Non-pigmented ciliary epithelial cell (primary cell): ENCODE data around the gene BICDL1.

ENCODE experiments used
- DNase-seq: peaks from one replicate; pipeline ENCODE4 v3.0.0-alpha.2; 2010; ENCODE audit warnings: low read depth

The BICDL1 gene

DNA sequence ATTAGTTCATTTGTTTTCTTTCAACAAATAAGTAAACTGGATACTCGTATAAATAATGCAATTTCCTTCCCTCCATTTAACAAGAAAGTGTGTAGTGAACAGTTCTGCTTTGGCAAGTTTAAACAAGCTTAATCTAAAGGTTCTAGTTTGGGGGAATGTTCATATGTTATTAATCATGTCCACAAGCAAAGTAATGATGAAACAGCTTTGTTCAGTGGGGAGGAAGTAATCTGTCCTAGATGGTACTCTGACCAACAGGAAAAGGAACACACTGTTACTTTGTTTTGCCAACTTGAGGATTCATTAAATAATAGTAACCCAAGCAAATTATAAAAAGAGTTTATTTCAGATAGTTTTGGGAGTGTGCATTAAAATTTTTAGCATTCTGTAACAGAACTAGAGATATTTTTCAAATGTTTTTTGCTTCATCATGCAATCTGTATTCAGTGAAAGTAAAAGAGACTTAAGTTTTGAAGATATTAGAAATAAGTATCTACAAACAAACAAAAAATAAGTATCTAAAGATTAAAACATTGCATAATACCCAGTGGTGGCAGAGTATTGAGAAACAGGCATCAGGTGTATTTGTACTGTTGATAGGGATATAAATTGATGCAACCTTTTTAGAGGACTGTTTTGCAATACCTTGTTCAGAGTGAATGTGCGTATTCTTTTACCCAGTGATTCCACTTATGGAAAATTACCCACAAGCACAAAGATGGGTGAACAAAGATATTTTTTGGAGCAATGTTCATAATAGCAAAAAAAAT lies 66.4 kb downstream of the BICDL1 start:
- no peak for DNase-seq

DNA sequence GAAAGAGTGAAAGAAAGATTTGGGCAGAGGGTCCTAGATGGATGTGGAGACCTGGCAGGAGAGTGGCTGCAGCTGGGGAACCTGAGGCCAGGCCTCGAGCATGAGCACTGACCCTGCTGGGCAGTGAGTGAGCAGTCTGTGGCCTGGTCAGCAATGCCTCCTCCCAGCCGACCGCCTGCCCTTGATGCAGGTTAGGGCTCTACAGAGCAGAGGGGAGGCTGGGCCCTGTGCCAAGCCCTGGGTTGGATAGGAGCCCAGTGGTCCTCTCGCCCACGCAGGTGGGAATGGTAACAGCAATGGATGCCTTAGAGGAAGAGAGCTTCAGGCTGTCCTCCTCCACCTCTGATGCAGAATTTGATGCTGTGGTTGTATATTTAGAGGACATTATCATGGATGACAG lies 67.7 kb downstream of the BICDL1 start:
- no peak for DNase-seq

- no peak for DNase-seq
These were observed 71.2 kb downstream of the BICDL1 start for GRCh38 chr12:120060196-120060595.

GRCh38 chr12:120060717-120061116 lies 71.7 kb downstream of the BICDL1 start:
- no peak for DNase-seq

GRCh38 chr12:120061575-120062214 lies 72.7 kb downstream of the BICDL1 start:
- no peak for DNase-seq

DNA sequence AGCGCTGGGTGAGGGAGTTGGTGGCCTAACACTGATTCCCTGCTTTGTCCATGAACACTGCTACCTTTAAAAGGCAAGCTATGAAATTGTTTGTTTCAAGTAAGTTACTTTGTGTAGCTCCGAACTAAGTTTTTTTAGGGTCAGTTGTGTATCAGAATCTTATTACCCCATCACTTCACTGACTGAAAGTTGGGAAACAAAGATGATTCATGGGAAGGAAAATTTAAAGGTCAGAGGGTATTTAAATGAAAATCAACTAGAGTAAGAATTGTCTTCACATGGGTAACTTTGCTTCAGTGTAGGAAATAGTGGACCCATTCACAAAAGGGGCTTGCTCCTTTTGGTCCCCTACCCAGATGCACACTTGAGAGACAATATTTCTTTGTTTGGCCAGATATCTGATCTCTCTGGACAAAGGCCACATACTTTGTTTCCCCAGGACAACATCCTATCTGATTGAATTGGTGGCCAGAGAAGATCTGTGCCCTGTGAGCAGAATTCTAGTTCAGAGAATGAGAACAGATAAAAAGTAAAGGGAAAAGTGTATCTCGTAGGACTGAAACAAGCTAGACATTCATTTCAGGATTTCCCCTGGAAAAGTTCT lies 74.0 kb downstream of the BICDL1 start:
- DNase-seq: no peak

DNA sequence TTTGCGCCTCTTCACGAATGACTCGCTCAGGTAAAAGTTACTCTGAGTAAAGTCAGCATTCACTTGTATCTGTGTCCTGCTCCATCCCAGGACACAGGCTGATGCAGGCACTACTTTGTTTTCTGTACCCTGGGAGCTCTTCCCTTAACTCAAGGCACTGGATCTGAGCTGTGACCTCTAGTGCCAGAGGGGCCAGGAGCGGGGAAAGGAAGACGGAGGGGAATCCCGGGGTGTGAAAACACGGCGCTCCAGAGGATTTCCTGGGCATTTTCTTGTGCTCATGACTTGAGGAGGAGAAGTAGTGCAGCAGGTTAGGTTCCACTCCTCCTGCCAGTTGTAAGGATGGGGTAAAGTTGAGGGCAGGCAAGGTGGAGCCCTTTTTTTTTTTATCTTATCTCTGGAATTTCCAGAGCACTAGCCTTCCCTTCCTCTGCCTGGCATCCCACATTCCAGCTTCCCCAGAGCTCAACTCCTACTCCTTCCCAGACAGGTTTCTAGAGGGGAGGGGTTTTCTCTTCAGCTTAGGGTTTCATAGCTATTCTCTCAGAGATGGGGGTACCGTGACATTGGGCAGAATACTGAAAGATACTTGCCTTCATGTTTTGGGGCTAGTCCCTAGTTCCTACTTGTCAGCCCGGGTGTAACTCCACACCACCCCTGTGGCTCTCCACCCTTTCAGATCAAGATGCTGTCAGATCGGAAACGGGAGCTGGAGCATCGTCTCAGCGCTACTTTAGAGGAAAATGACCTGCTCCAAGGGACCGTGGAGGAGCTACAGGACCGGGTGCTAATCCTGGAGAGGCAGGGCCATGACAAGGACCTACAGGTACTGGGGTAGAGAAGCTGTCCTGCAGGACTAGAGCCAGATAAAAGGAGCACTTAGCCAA lies 75.3 kb downstream of the BICDL1 start:
- no peak for DNase-seq

GRCh38 chr12:120065472-120065871 lies 76.4 kb downstream of the BICDL1 start:
- DNase-seq: no peak

- DNase-seq: no peak
These were observed 77.3 kb downstream of the BICDL1 start for GRCh38 chr12:120066341-120066740.

DNA sequence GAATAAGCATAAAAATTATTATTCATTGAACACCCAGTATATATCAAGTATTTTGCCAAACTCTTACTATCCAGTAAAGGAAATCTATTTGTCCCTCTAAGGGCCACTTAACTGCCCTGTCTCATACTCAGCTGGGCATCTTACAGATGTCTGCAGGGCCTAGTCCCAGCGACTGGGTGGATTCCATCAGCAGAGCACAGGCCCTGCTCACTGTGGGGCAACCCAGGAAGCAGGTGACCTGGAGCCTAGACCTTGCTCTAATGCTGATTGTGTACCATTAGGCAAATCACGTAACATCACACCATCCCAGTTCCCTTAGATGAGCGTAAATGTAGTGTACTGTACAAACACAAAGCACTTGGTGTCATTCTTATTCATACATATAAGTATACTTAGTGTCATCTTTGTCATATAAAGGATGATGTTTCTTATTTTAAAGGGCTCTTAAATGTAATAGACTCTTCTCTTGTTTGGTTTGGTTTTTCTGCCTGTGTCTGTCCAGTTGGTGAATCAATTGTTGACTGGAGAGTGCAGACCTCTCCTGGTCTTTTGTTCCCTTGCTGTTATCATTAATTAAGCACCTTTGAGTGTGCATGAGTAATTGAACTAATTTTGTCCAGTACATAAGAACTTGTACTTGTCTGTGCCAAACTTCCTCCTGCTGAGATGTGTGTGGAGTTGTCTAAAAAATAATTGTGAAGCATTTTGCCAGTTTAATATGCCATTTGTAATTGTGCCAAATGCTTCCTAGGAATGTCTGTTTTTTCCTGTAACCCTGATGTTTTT lies 78.2 kb downstream of the BICDL1 start:
- DNase-seq: no peak

DNA sequence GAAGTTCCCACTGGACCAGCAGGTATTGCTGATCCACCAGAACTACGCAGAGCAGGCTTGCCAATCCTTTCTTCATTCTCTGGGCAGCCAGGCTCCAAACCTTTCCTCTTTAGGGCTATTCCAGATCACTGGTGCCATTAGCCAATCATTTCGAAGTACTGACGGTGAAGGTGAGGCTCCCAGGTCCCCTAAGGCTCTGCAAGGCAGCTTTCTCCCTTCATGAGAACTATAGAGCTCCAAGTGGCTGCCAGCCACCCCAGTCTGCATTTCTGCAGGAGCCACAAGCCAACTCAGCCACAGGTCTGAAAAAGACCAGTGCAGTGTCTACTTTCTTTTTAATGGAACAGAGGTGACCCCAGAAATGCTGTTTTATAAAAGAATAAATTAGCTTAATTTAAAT lies 78.9 kb downstream of the BICDL1 start:
- no peak for DNase-seq

- DNase-seq: no peak
These were observed 80.2 kb downstream of the BICDL1 start for GRCh38 chr12:120069278-120069677.

DNA sequence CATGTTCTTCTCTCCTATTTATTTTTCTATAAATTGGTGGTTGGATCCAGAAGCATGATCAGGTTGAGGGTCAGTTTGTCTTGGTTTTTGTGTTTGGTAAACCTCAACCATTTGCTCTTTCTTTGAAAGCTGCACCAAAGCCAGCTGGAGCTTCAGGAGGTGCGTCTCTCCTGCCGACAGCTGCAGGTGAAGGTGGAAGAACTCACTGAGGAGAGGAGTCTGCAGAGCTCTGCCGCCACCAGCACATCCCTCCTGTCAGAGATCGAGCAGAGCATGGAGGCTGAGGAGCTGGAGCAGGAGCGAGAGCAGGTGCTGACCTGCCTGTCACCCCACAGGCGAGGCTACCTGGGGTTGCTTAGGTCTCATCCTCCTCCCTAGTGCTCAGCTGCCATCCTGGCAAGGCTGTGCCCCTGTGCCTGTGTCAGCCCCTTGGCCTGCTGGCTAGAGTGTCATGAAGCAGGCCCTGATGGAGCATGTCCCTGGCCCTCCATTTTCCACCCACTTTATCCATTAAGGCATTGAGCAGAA lies 82.5 kb downstream of the BICDL1 start:
- no peak for DNase-seq

DNA sequence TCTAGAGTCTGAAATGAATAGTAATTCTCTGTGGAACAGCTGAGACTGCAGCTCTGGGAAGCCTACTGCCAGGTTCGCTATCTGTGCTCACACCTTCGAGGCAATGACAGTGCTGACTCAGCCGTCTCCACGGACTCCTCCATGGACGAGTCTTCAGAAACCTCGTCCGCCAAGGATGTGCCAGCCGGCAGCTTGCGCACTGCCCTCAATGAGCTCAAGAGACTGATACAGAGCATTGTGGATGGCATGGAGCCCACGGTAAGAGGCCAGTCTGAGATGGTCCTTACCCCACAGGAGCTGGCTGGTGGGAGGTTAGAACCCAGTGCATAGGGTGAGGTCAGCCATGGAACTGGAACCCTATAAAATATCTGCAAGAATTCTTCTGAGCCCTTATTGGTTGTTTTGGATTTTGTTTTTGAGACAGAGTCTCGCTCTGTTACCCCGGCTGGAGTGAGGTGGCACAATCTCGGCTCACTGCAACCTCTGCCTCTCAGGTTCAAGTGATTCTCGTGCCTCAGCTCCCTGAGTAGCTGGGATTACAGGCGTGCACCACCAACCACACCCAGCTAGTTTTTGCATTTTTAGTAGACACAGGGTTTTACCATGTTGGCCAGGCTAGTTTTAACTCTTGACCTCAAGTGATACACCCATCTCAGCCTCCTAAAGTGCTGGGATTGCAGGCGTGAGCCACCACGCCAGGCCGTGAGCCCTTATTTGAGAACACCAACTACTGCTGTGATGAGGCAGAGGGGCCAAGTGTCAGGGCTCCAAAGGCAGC lies 83.6 kb downstream of the BICDL1 start:
- DNase-seq: no peak

DNA sequence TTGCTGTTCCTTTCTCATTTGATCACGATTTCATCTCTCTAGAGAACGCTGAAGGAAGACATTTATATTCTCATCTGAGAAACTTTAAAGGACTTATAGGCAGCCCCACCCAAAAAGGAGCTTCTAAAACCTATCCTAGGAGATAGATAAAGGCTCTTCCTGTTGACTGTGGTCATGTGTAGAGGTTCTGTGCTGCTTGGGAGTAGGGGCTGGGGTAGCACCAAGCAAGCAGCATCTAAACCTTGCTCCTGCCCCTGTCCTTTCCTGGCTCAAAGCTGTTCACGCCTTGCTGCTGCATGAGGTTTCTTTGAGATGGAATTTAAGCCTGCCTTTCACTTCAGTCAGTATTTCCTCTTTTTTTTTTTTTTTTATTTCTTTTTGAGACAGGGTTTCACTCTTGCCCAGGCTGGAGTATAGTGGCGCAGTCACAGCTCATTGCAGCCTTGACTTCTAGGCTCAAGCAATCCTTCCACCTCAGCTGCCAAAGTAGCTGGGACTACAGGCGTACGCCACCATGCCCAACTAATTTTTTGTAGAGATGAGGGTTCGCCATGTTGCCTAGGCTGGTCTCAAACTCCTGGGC lies 86.1 kb downstream of the BICDL1 start:
- DNase-seq: no peak

GRCh38 chr12:120076651-120077050 lies 87.6 kb downstream of the BICDL1 start:
- no peak for DNase-seq

DNA sequence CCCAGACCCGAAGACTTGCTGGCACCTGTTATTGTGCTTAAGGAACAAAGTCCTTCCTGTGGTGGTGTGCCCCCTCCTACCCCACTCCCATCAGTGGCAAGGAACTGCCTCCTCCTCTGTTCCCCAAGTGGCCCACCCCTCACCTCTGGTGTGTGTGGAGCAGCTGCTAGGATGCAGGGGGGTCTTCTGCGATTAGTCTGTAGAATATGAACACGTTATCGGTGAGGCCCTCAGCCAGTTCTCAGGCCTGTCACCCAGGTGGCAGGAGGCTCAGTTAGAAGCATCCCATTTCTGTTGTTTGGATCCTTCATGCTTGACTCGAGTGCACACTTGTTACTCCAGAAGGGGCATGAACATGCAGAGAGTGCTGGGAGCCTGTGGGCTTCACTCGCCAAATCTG lies 88.2 kb downstream of the BICDL1 start:
- no peak for DNase-seq

DNA sequence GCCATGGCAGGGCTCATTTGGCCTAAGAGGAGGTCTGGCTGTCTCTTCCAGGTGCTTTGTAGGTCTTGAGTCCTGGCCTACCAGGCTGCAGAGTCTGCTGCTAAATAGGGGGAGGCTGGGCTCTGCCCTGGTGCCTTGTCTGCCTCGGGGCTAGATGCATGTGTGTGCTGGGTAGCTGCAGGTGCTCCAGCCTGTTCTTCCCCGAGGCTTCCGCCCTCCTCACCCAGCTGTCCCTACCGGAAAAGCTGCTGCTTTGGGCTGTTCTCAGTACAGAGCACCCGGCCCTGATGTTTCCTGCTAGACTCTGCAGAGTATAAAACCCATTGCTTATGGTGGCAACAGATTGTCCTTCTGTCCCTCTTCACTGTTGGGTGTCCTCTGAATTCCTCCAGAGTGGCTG lies 89.8 kb downstream of the BICDL1 start:
- no peak for DNase-seq

- no peak for DNase-seq
These were observed 90.7 kb downstream of the BICDL1 start for GRCh38 chr12:120079411-120080400.
